Breast epithelium (tissue), 3 donors: Measurements from ENCODE around the gene KCNH6.

Source experiments
- CTCF ChIP-seq, 3 donors: fragments of 450-650 bp; IDR thresholded peaks; one replicate each; pipeline ENCODE4 v1.5.1; 2016 to 2017; ENCODE audit warnings: antibody characterized with exemption in 3 of 3, mild to moderate bottlenecking in 3 of 3, moderate library complexity in 3 of 3
- POLR2A ChIP-seq: fragments of 450-650 bp; IDR thresholded peaks from one replicate; pipeline ENCODE4 v1.6.1; 2016; ENCODE audit warnings: antibody characterized with exemption, mild to moderate bottlenecking, moderate library complexity

GRCh38 chr17:63500543-63501390 lies 22.4 kb upstream of the KCNH6 start:
- TF ChIP-seq CTCF (IDR thresholded peaks at IDR 0.05) (no peak), POLR2A (no peak)
